ENCODE data around the gene ANKRD52.

ANKRD52 gene

GRCh38 chr12:56256326-56256960, 1.7 kb downstream of the ANKRD52 start:
- no peaks in the 10 kb centered on the region for H3K9me3 ChIP-seq (replicated peaks; ENCODE audit: low read length)
- H3K4me2 ChIP-seq (ENCODE audit: low read length), result peak overlapping the region; percentile 95
- no peaks in the 10 kb centered on the region for H3K27me3 ChIP-seq (ENCODE audit: control insufficient read depth, insufficient read depth, low read length)
- peak overlapping the region; percentile 92 for H3K9ac ChIP-seq (ENCODE audit: low read depth, low read length)
- peak overlapping the region; percentile 98 for H3K4me3 ChIP-seq (ENCODE audit: low read length)
- H3K36me3 ChIP-seq (ENCODE audit: insufficient read depth, low read length), result peaks cover 60% of the 10 kb centered on the region
- peaks cover 37% of the 10 kb centered on the region for H3K4me1 ChIP-seq (ENCODE audit: control insufficient read depth, insufficient read depth, low read length)

- Histone ChIP-seq H3K4me2 (ENCODE audit: low read length) (peak overlapping the region; percentile 95), H3K4me1 (ENCODE audit: control insufficient read depth, insufficient read depth, low read length) (peaks cover 29% of the 10 kb centered on the region), H3K27me3 (ENCODE audit: control insufficient read depth, insufficient read depth, low read length) (no peaks in the 10 kb centered on the region), H3K4me3 (ENCODE audit: low read length) (no peak overlapping the region), H3K9ac (ENCODE audit: low read depth, low read length) (peak overlapping the region; percentile 92), H3K36me3 (ENCODE audit: insufficient read depth, low read length) (peaks cover 60% of the 10 kb centered on the region), H3K9me3 (replicated peaks; ENCODE audit: low read length) (no peaks in the 10 kb centered on the region)
Measured at GRCh38 chr12:56255671-56256070, 2.5 kb downstream of the ANKRD52 start.

- Histone ChIP-seq H3K4me1 (ENCODE audit: control insufficient read depth, insufficient read depth, low read length) (peaks cover 20% of the 10 kb centered on the region), H3K9me3 (replicated peaks; ENCODE audit: low read length) (no peaks in the 10 kb centered on the region), H3K4me2 (ENCODE audit: low read length) (no peak overlapping the region), H3K36me3 (ENCODE audit: insufficient read depth, low read length) (peaks cover 82% of the 10 kb centered on the region), H3K4me3 (ENCODE audit: low read length) (no peak overlapping the region), H3K9ac (ENCODE audit: low read depth, low read length) (no peak overlapping the region), H3K27me3 (ENCODE audit: control insufficient read depth, insufficient read depth, low read length) (no peaks in the 10 kb centered on the region)
Measured at GRCh38 chr12:56253091-56253490, 5.1 kb downstream of the ANKRD52 start.

GRCh38 chr12:56252649-56253048, 5.5 kb downstream of the ANKRD52 start:
- Histone ChIP-seq H3K4me1 (ENCODE audit: control insufficient read depth, insufficient read depth, low read length) (peaks cover 20% of the 10 kb centered on the region), H3K4me3 (ENCODE audit: low read length) (no peak overlapping the region), H3K9me3 (replicated peaks; ENCODE audit: low read length) (no peaks in the 10 kb centered on the region), H3K27me3 (ENCODE audit: control insufficient read depth, insufficient read depth, low read length) (no peaks in the 10 kb centered on the region), H3K36me3 (ENCODE audit: insufficient read depth, low read length) (peaks cover 86% of the 10 kb centered on the region), H3K9ac (ENCODE audit: low read depth, low read length) (no peak overlapping the region), H3K4me2 (ENCODE audit: low read length) (no peak overlapping the region)

GRCh38 chr12:56248711-56249110, 9.5 kb downstream of the ANKRD52 start:
- Histone ChIP-seq H3K4me2 (ENCODE audit: low read length) (no peak overlapping the region), H3K36me3 (ENCODE audit: insufficient read depth, low read length) (peaks cover 79% of the 10 kb centered on the region), H3K27me3 (ENCODE audit: control insufficient read depth, insufficient read depth, low read length) (no peaks in the 10 kb centered on the region)

GRCh38 chr12:56247923-56248322, 10.3 kb downstream of the ANKRD52 start:
- peaks cover 79% of the 10 kb centered on the region for H3K36me3 ChIP-seq (ENCODE audit: insufficient read depth, low read length)

More at GRCh38 chr12:56248711-56249110, 9.5 kb downstream of the ANKRD52 start:
- Histone ChIP-seq H3K9ac (ENCODE audit: low read depth, low read length) (no peak overlapping the region), H3K4me3 (ENCODE audit: low read length) (no peak overlapping the region), H3K4me1 (ENCODE audit: control insufficient read depth, insufficient read depth, low read length) (peaks cover 2% of the 10 kb centered on the region), H3K9me3 (replicated peaks; ENCODE audit: low read length) (no peaks in the 10 kb centered on the region)

GRCh38 chr12:56244494-56244893, 13.7 kb downstream of the ANKRD52 start:
- H3K4me3 ChIP-seq (ENCODE audit: low read length), result no peak overlapping the region
- no peaks in the 10 kb centered on the region for H3K27me3 ChIP-seq (ENCODE audit: control insufficient read depth, insufficient read depth, low read length)
- no peak overlapping the region for H3K4me2 ChIP-seq (ENCODE audit: low read length)
- no peaks in the 10 kb centered on the region for H3K9me3 ChIP-seq (replicated peaks; ENCODE audit: low read length)
- peaks cover 4% of the 10 kb centered on the region for H3K4me1 ChIP-seq (ENCODE audit: control insufficient read depth, insufficient read depth, low read length)
- H3K36me3 ChIP-seq (ENCODE audit: insufficient read depth, low read length), result peaks cover 84% of the 10 kb centered on the region
- H3K9ac ChIP-seq (ENCODE audit: low read depth, low read length), result no peak overlapping the region

More at GRCh38 chr12:56247923-56248322, 10.3 kb downstream of the ANKRD52 start:
- Histone ChIP-seq H3K27me3 (ENCODE audit: control insufficient read depth, insufficient read depth, low read length) (no peaks in the 10 kb centered on the region), H3K4me3 (ENCODE audit: low read length) (no peak overlapping the region), H3K9ac (ENCODE audit: low read depth, low read length) (no peak overlapping the region), H3K4me2 (ENCODE audit: low read length) (no peak overlapping the region), H3K4me1 (ENCODE audit: control insufficient read depth, insufficient read depth, low read length) (peaks cover 4% of the 10 kb centered on the region), H3K9me3 (replicated peaks; ENCODE audit: low read length) (no peaks in the 10 kb centered on the region)

GRCh38 chr12:56243731-56244181, 14.4 kb downstream of the ANKRD52 start:
- Histone ChIP-seq H3K4me1 (ENCODE audit: control insufficient read depth, insufficient read depth, low read length) (peaks cover 4% of the 10 kb centered on the region), H3K4me3 (ENCODE audit: low read length) (no peak overlapping the region), H3K36me3 (ENCODE audit: insufficient read depth, low read length) (peaks cover 80% of the 10 kb centered on the region), H3K4me2 (ENCODE audit: low read length) (no peak overlapping the region), H3K27me3 (ENCODE audit: control insufficient read depth, insufficient read depth, low read length) (no peaks in the 10 kb centered on the region), H3K9ac (ENCODE audit: low read depth, low read length) (no peak overlapping the region), H3K9me3 (replicated peaks; ENCODE audit: low read length) (no peaks in the 10 kb centered on the region)

GRCh38 chr12:56242986-56243385, 15.2 kb downstream of the ANKRD52 start:
- H3K36me3 ChIP-seq (ENCODE audit: insufficient read depth, low read length), result peaks cover 73% of the 10 kb centered on the region
- H3K9ac ChIP-seq (ENCODE audit: low read depth, low read length), result no peak overlapping the region
- no peaks in the 10 kb centered on the region for H3K9me3 ChIP-seq (replicated peaks; ENCODE audit: low read length)
- H3K4me2 ChIP-seq (ENCODE audit: low read length), result no peak overlapping the region
- H3K4me3 ChIP-seq (ENCODE audit: low read length), result no peak overlapping the region
- no peaks in the 10 kb centered on the region for H3K27me3 ChIP-seq (ENCODE audit: control insufficient read depth, insufficient read depth, low read length)
- H3K4me1 ChIP-seq (ENCODE audit: control insufficient read depth, insufficient read depth, low read length), result peaks cover 4% of the 10 kb centered on the region

- Histone ChIP-seq H3K36me3 (ENCODE audit: insufficient read depth, low read length) (peaks cover 74% of the 10 kb centered on the region), H3K4me3 (ENCODE audit: low read length) (no peak overlapping the region), H3K9ac (ENCODE audit: low read depth, low read length) (no peak overlapping the region), H3K27me3 (ENCODE audit: control insufficient read depth, insufficient read depth, low read length) (no peaks in the 10 kb centered on the region), H3K4me1 (ENCODE audit: control insufficient read depth, insufficient read depth, low read length) (peaks cover 4% of the 10 kb centered on the region), H3K9me3 (replicated peaks; ENCODE audit: low read length) (no peaks in the 10 kb centered on the region), H3K4me2 (ENCODE audit: low read length) (no peak overlapping the region)
Measured at GRCh38 chr12:56241424-56242303, 16.5 kb downstream of the ANKRD52 start.

- H3K4me3 ChIP-seq (ENCODE audit: low read length), result no peak overlapping the region
- H3K4me2 ChIP-seq (ENCODE audit: low read length), result no peak overlapping the region
- no peaks in the 10 kb centered on the region for H3K4me1 ChIP-seq (ENCODE audit: control insufficient read depth, insufficient read depth, low read length)
- no peak overlapping the region for H3K9ac ChIP-seq (ENCODE audit: low read depth, low read length)
- H3K9me3 ChIP-seq (replicated peaks; ENCODE audit: low read length), result no peaks in the 10 kb centered on the region
- peaks cover 50% of the 10 kb centered on the region for H3K36me3 ChIP-seq (ENCODE audit: insufficient read depth, low read length)
- H3K27me3 ChIP-seq (ENCODE audit: control insufficient read depth, insufficient read depth, low read length), result no peaks in the 10 kb centered on the region
Measured at GRCh38 chr12:56237552-56237951, 20.6 kb downstream of the ANKRD52 start.

Measured in skeletal muscle satellite cell (primary cell).